Caco-2 (cell line): ENCODE data around the gene CFAP54. TPM values are rescaled to one million over a fixed set of nuclear protein-coding genes. Genes with fewer than 3 reads are reported as not detected.

Source experiments
- BruUV-seq: library from RNA; stranded (reverse); fragments of 400-500 nt; replicated peaks from 2 replicates; lab custom pipeline; 2021; lab: Mats Ljungman, UMichigan
- CTCF ChIA-PET: fragments of 300-600 bp; sonication (Branson Sonifier 250); formaldehyde crosslinking; loops from one replicate; lab custom pipeline; 2022; ENCODE audit warnings: antibody characterized with exemption; lab: Charles Lee
- POLR2A ChIA-PET: fragments of 300-600 bp; sonication (Branson Sonifier 250); formaldehyde crosslinking; loops from one replicate; lab custom pipeline; 2022; ENCODE audit warnings: antibody characterized with exemption; lab: Charles Lee
- DNase-seq, 2 experiments: peaks; one replicate each; pipeline versions ENCODE4 v3.0.0 to v3.0.0-alpha.2; 2020 to 2022
- H3K27me3 ChIP-seq: replicated peaks from 2 replicates; pipeline ENCODE4 v1.6.0; 2011; ENCODE audit warnings: low read length; ENCODE audit not compliant: control insufficient read depth, insufficient read depth
- H3K36me3 ChIP-seq: 2 replicates; pipeline ENCODE4 v1.5.1; 2011; ENCODE audit warnings: low read length; ENCODE audit not compliant: control insufficient read depth, insufficient read depth
- H3K4me1 ChIP-seq: fragments of 250-450 bp; sonication (Bioruptor Pico); 2 replicates; pipeline ENCODE4 v1.5.1; 2020; ENCODE audit warnings: mild to moderate bottlenecking
- H3K4me3 ChIP-seq: 2 replicates; pipeline ENCODE4 v1.5.1; 2011; ENCODE audit warnings: low read depth, mild to moderate bottlenecking, control low read depth, low read length
- H3K9me3 ChIP-seq: fragments of 250-450 bp; sonication (Bioruptor Pico); 2 replicates; pipeline ENCODE4 v1.5.1; 2020; ENCODE audit warnings: mild to moderate bottlenecking, moderate library complexity
- H3K27ac Mint-ChIP-seq: one replicate; pipeline ENCODE4 v1.8.0; 2022; ENCODE audit warnings: mixed read lengths; ENCODE audit not compliant: unreplicated experiment
- H3K27me3 Mint-ChIP-seq: one replicate; pipeline ENCODE4 v1.8.0; 2022; ENCODE audit warnings: mixed read lengths; ENCODE audit not compliant: insufficient read depth, unreplicated experiment
- H3K36me3 Mint-ChIP-seq: one replicate; pipeline ENCODE4 v1.8.0; 2022; ENCODE audit warnings: mild to moderate bottlenecking, mixed read lengths; ENCODE audit not compliant: insufficient read depth, unreplicated experiment
- H3K4me1 Mint-ChIP-seq: one replicate; pipeline ENCODE4 v1.8.0; 2022; ENCODE audit warnings: low read depth, mixed read lengths; ENCODE audit not compliant: unreplicated experiment
- H3K4me3 Mint-ChIP-seq: one replicate; pipeline ENCODE4 v1.8.0; 2022; ENCODE audit warnings: mild to moderate bottlenecking, moderate library complexity, mixed read lengths; ENCODE audit not compliant: unreplicated experiment
- H3K9me3 Mint-ChIP-seq: one replicate; pipeline ENCODE4 v1.8.0; 2022; ENCODE audit warnings: mixed read lengths; ENCODE audit not compliant: unreplicated experiment
- intact Hi-C: fragments of 100-400 bp; cut with micrococcal nuclease; formaldehyde crosslinking; loops from one replicate; pipeline ENCODE4 v1.10.0; 2022; ENCODE audit not compliant: unreplicated experiment
- total RNA-seq: library from RNA; stranded (reverse); gene quantifications from 2 replicates; pipeline ENCODE4 v1.2.3, GENCODE V29; 2022
- TF ChIP-seq, protein P1 (sequence below), 2 experiments: fragments of 200-600 bp in 1 of 2; IDR thresholded peaks; 1 replicate in 1 of 2; 2 replicates in 1 of 2; pipeline versions ENCODE4 v1.5.1 to v1.8.0; 2011 to 2022; ENCODE audit warnings: antibody characterized with exemption in 1 of 2, control low read depth in 1 of 2, inconsistent platforms in 1 of 2, low read depth in 1 of 2, low read length in 1 of 2, mild to moderate bottlenecking in 1 of 2, moderate library complexity in 1 of 2; ENCODE audit not compliant: insufficient read depth in 1 of 2, severe bottlenecking in 1 of 2, unreplicated experiment in 1 of 2

CFAP54 gene
- total RNA-seq, 1 experiment from 2014 or later, result 0.14 TPM

DNA sequence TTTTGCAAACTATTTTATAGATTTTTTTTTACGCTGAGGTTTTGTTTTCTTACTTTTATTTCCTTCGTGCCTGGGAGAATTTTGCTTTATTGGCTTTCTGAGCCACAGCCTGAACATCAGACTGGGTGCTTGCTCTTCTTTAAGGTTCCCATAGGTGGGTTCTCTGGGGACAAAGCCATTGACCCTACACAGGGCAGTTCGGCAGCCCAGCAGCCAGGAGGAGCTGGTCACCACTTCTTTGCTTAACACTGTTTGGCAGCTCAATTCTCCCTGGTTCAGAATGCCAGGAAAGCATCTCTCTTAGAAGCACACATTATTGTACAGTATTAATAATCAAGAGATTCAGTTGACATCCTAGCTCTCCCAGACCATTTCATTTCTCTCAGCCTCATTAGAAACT lies 276.9 kb downstream of the CFAP54 start:
- POLR2A ChIA-PET, result no interaction called here
- no peaks in the 10 kb centered on the region for H3K36me3 Mint-ChIP-seq
- no peak overlapping the region for H3K4me3 Mint-ChIP-seq
- no TSS peak for BruUV-seq
- H3K9me3 ChIP-seq, result no peaks in the 10 kb centered on the region
- H3K4me1 Mint-ChIP-seq, result peaks cover 7% of the 10 kb centered on the region
- TF ChIP-seq, protein P1, sequence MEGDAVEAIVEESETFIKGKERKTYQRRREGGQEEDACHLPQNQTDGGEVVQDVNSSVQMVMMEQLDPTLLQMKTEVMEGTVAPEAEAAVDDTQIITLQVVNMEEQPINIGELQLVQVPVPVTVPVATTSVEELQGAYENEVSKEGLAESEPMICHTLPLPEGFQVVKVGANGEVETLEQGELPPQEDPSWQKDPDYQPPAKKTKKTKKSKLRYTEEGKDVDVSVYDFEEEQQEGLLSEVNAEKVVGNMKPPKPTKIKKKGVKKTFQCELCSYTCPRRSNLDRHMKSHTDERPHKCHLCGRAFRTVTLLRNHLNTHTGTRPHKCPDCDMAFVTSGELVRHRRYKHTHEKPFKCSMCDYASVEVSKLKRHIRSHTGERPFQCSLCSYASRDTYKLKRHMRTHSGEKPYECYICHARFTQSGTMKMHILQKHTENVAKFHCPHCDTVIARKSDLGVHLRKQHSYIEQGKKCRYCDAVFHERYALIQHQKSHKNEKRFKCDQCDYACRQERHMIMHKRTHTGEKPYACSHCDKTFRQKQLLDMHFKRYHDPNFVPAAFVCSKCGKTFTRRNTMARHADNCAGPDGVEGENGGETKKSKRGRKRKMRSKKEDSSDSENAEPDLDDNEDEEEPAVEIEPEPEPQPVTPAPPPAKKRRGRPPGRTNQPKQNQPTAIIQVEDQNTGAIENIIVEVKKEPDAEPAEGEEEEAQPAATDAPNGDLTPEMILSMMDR (IDR thresholded peaks at IDR 0.05; ENCODE audit: insufficient read depth in 1 of 2, low read depth in 1 of 2, low read length in 1 of 2, severe bottlenecking in 1 of 2, unreplicated experiment in 1 of 2), result peak; percentile 26 to 66
- peak in 1 of 2 experiments; percentile 12 for DNase-seq
- no peaks in the 10 kb centered on the region for H3K36me3 ChIP-seq
- H3K27ac Mint-ChIP-seq, result no peak overlapping the region
- H3K4me3 ChIP-seq, result no peak overlapping the region
- peaks cover 3% of the 10 kb centered on the region for H3K27me3 Mint-ChIP-seq
- CTCF ChIA-PET, result interaction anchor here (0.5 kb wide), 1 partner anchor 221 kb away, joined by 3 read pairs; no protein-coding TSS in a partner anchor
- no peaks in the 10 kb centered on the region for H3K9me3 Mint-ChIP-seq
- H3K4me1 ChIP-seq, result no peaks in the 10 kb centered on the region
- no peaks in the 10 kb centered on the region for H3K27me3 ChIP-seq
- intact Hi-C loops, result loop anchor here (2.0 kb wide), 1 partner anchor 221 kb away; no protein-coding TSS in a partner anchor

DNA sequence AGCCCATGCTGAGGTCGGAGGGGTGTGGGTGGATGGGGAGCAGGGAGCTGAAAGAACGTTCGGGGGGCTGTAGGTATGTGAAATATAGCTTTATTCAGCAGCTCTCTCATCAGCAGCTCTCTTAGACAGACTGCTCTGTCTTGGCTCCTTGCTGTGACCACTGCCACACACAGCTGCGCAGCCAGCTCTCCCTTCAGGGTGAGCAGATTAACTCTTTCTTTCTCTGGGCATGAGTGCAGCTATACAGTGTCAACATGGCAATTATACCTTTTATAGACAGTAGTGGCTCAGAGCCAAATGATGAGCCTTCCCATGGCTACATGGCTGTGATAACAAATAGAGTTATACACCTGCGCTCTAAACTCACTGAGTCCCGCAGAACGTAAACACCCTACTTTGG lies 280.0 kb downstream of the CFAP54 start:
- no peaks in the 10 kb centered on the region for H3K9me3 ChIP-seq
- TF ChIP-seq, protein P1 (IDR thresholded peaks at IDR 0.05; ENCODE audit: insufficient read depth in 1 of 2, low read depth in 1 of 2, low read length in 1 of 2, severe bottlenecking in 1 of 2, unreplicated experiment in 1 of 2), result no peak
- no peaks in the 10 kb centered on the region for H3K36me3 Mint-ChIP-seq
- H3K27ac Mint-ChIP-seq, result no peak overlapping the region
- CTCF ChIA-PET, result no interaction called here
- H3K4me1 ChIP-seq, result no peaks in the 10 kb centered on the region
- H3K27me3 ChIP-seq, result no peaks in the 10 kb centered on the region
- intact Hi-C loops, result no loop called here
- H3K4me1 Mint-ChIP-seq, result peaks cover 7% of the 10 kb centered on the region
- H3K9me3 Mint-ChIP-seq, result no peaks in the 10 kb centered on the region
- H3K27me3 Mint-ChIP-seq, result no peaks in the 10 kb centered on the region
- no peak for DNase-seq
- H3K4me3 Mint-ChIP-seq, result no peak overlapping the region
- no peaks in the 10 kb centered on the region for H3K36me3 ChIP-seq
- POLR2A ChIA-PET, result no interaction called here
- H3K4me3 ChIP-seq, result no peak overlapping the region
- BruUV-seq, result no TSS peak

DNA sequence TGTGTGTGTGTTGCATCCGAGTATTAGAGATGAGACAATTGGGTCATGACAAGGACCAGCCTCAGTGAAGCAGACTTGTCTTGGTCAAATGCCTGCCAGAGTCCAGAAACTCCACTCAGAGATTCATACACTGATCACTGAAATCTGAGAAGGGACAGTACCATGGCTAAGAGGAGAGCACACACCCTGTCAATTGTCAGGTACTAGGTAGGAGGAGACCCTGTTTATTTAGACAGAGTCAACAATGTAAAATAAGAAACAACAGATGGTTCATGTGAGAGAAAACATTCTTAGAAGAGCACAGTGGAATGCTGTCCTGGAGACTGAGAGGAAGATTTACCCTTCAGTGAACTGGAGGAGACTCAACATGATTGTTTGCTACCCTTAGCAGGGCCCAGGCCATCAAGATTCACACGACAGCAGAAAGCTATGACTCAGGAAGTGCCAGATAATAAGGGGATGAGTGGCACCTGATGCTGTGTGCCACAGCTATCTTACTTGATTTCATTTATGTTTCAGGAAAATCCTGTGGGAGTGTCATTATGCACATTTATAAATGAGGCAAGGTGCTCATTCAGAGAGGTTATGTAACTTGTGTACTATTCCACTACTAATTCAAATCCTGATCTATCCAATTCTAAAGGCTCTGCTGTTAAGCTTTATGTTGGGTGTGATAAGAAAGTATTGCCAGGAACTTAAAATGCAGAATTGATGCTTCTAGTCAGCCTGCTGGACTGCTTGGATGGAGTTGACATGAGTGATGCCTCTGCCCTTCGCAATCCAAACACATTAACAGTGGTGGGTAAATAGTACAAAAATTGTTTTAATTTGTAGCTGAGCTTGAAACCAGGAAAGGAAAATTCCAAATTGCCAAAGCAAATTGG lies 281.1 kb downstream of the CFAP54 start:
- H3K36me3 Mint-ChIP-seq, result no peaks in the 10 kb centered on the region
- no peak overlapping the region for H3K27ac Mint-ChIP-seq
- intact Hi-C loops, result no loop called here
- Histone ChIP-seq H3K4me1 (no peaks in the 10 kb centered on the region), H3K9me3 (no peaks in the 10 kb centered on the region), H3K27me3 (no peaks in the 10 kb centered on the region), H3K4me3 (no peak overlapping the region), H3K36me3 (no peaks in the 10 kb centered on the region)
- no TSS peak for BruUV-seq
- H3K4me3 Mint-ChIP-seq, result no peak overlapping the region
- H3K27me3 Mint-ChIP-seq, result no peaks in the 10 kb centered on the region
- H3K9me3 Mint-ChIP-seq, result no peaks in the 10 kb centered on the region
- DNase-seq, result no peak
- POLR2A ChIA-PET, result no interaction called here
- CTCF ChIA-PET, result no interaction called here
- H3K4me1 Mint-ChIP-seq, result peaks cover 7% of the 10 kb centered on the region
- TF ChIP-seq, protein P1 (IDR thresholded peaks at IDR 0.05; ENCODE audit: insufficient read depth in 1 of 2, low read depth in 1 of 2, low read length in 1 of 2, severe bottlenecking in 1 of 2, unreplicated experiment in 1 of 2), result no peak
